Endothelial cell of umbilical vein (primary cell): ENCODE results near the gene FZR1. TPM values are rescaled to one million over a fixed set of nuclear protein-coding genes. Genes with fewer than 3 reads are reported as not detected.
A peak's percentile ranks its signal among the peaks of the same experiment; 100 is the strongest.

Experiments used
- BruUV-seq: library from RNA; stranded (reverse); fragments of 400-500 nt; replicated peaks from 2 replicates; lab custom pipeline; 2021; lab: Mats Ljungman, UMichigan
- CTCF ChIA-PET: fragments of 300-600, 350-600 bp; sonication (Branson Sonifier 250); formaldehyde crosslinking; loops from one replicate; lab custom pipeline; 2021; ENCODE audit warnings: antibody characterized with exemption, inconsistent platforms; lab: Charles Lee
- POLR2A ChIA-PET: fragments of 300-600, 350-600 bp; sonication (Branson Sonifier 250); formaldehyde crosslinking; loops from one replicate; lab custom pipeline; 2021; ENCODE audit warnings: antibody characterized with exemption, inconsistent platforms; lab: Charles Lee
- DNase-seq: peaks from one replicate; pipeline ENCODE4 v3.0.0-alpha.2; 2011; ENCODE audit warnings: low read depth, low spot score
- FAIRE-seq: peaks from 2 replicates; lab custom pipeline; 2011; peaks lifted over from hg19 to GRCh38; lab: Jason Lieb, UNC
- H2AFZ ChIP-seq: 2 replicates; pipeline ENCODE4 v1.6.0; 2012; ENCODE audit warnings: low read depth, low read length, control low read depth, inconsistent platforms
- H3K27ac ChIP-seq: 2 replicates; pipeline ENCODE4 v1.5.1; 2011; ENCODE audit warnings: low read depth, mild to moderate bottlenecking, control low read depth, low read length, moderate library complexity; ENCODE audit not compliant: insufficient read depth
- H3K27me3 ChIP-seq, 2 experiments: 2 replicates each; pipeline versions ENCODE4 v1.6.0 to v1.6.1; 2011; ENCODE audit warnings: low read length in 2 of 2, mixed read lengths in 1 of 2; ENCODE audit not compliant: control insufficient read depth in 2 of 2, insufficient read depth in 2 of 2
- H3K36me3 ChIP-seq, 2 experiments: 2 replicates in 1 of 2; 3 replicates in 1 of 2; pipeline ENCODE4 v1.5.1; 2011; ENCODE audit warnings: low read length in 2 of 2, mild to moderate bottlenecking in 1 of 2, moderate library complexity in 1 of 2; ENCODE audit not compliant: control insufficient read depth in 2 of 2, insufficient read depth in 2 of 2; ENCODE audit errors: extremely low read depth in 1 of 2
- H3K4me1 ChIP-seq: 3 replicates; pipeline ENCODE4 v1.5.1; 2011; ENCODE audit warnings: mild to moderate bottlenecking, low read length; ENCODE audit not compliant: control insufficient read depth, insufficient read depth; ENCODE audit errors: extremely low read depth
- H3K4me2 ChIP-seq: 2 replicates; pipeline ENCODE4 v1.6.1; 2011; ENCODE audit warnings: low read length, control low read depth, mixed read lengths; ENCODE audit not compliant: insufficient read depth
- H3K4me3 ChIP-seq, 3 experiments: fragments of 200-600 bp in 1 of 3; sonication (generic), shearing (Covaris generic) in 1 of 3; replicated peaks in 1 of 3; 2 replicates each; pipeline ENCODE4 v1.5.1; 2011 to 2016; ENCODE audit warnings: control low read depth in 3 of 3, low read length in 3 of 3, mild to moderate bottlenecking in 2 of 3, inconsistent platforms in 1 of 3, low read depth in 1 of 3, moderate library complexity in 1 of 3; ENCODE audit not compliant: insufficient read depth in 1 of 3
- H3K79me2 ChIP-seq: 2 replicates; pipeline ENCODE4 v1.6.0; 2012; ENCODE audit warnings: low read length, inconsistent platforms; ENCODE audit not compliant: control insufficient read depth, insufficient read depth
- H3K9ac ChIP-seq: replicated peaks from 2 replicates; pipeline ENCODE3; 2011; ENCODE audit warnings: low read length, control low read depth; ENCODE audit not compliant: insufficient read depth; ENCODE audit errors: extremely low read depth
- H3K9me1 ChIP-seq: replicated peaks from 3 replicates; pipeline ENCODE4 v1.6.0; 2011; ENCODE audit warnings: mild to moderate bottlenecking, low read length; ENCODE audit not compliant: control insufficient read depth, insufficient read depth; ENCODE audit errors: extremely low read depth
- H3K9me3 ChIP-seq: replicated peaks from 2 replicates; pipeline ENCODE4 v1.5.1; 2012; ENCODE audit warnings: low read length, inconsistent platforms; ENCODE audit not compliant: control insufficient read depth, insufficient read depth
- H4K20me1 ChIP-seq: replicated peaks from 2 replicates; pipeline ENCODE3; 2011; ENCODE audit warnings: mild to moderate bottlenecking, low read length; ENCODE audit not compliant: control insufficient read depth, insufficient read depth; ENCODE audit errors: extremely low read depth
- FOS ChIP-seq: IDR thresholded peaks from 2 replicates; pipeline ENCODE4 v1.6.1; 2011; ENCODE audit warnings: mild to moderate bottlenecking, low read length, moderate library complexity, borderline replicate concordance; ENCODE audit not compliant: insufficient read depth
- GATA2 ChIP-seq: IDR thresholded peaks from 2 replicates; pipeline ENCODE4 v1.7.0; 2011; ENCODE audit warnings: low read depth, mild to moderate bottlenecking, moderate library complexity, mixed read lengths, low read length; ENCODE audit not compliant: insufficient read length, insufficient read depth
- JUN ChIP-seq: IDR thresholded peaks from 2 replicates; pipeline ENCODE4 v1.6.1; 2011; ENCODE audit warnings: borderline replicate concordance, low read depth; ENCODE audit not compliant: insufficient read length, insufficient read depth
- MAX ChIP-seq: IDR thresholded peaks from 2 replicates; pipeline ENCODE4 v1.6.1; 2011; ENCODE audit not compliant: insufficient read depth, insufficient read length
- MYC ChIP-seq: IDR thresholded peaks from one replicate; pipeline ENCODE4 v1.6.1; 2011; ENCODE audit warnings: mild to moderate bottlenecking, low read depth, low read length
- POLR2A ChIP-seq: IDR thresholded peaks from 2 replicates; pipeline ENCODE4 v1.6.1; 2012; ENCODE audit warnings: low read depth, mild to moderate bottlenecking, control low read depth, low read length
- POLR2AphosphoS5 ChIP-seq: IDR thresholded peaks from 2 replicates; pipeline ENCODE4 v1.6.1; 2012; ENCODE audit warnings: low read depth, mild to moderate bottlenecking, control low read depth, low read length, moderate library complexity; ENCODE audit not compliant: insufficient read depth
- dilution Hi-C: fragments of 300-500 bp; cut with MboI; formaldehyde crosslinking; loops from one replicate; pipeline ENCODE4 v1.15.0; 2019; ENCODE audit warnings: low sequenced_read_pairs; ENCODE audit not compliant: extremely low pct_ligation_motif_present
- intact Hi-C: fragments of 100-400 bp; cut with micrococcal nuclease; formaldehyde crosslinking; loops from one replicate; pipeline ENCODE4 v1.10.0; 2022
- polyA plus RNA-seq, 4 experiments: library from polyadenylated mRNA; depleted of rRNA in 3 of 4; stranded (reverse) in 3 of 4; unstranded in 1 of 4; fragments of >200 nt; gene quantifications; 2 replicates each; pipeline versions ENCODE4 v1.2.1 to v1.2.3, GENCODE V29; 2011 to 2012; ENCODE audit warnings: missing spikeins in 1 of 4
- total RNA-seq: library from RNA; stranded (reverse); gene quantifications from 2 replicates; pipeline ENCODE4 v1.2.3, GENCODE V29; 2021
- TF ChIP-seq, protein P1 (sequence below), 2 donors: IDR thresholded peaks; 1 replicate in 1 of 2; 2 replicates in 1 of 2; pipeline ENCODE4 v1.5.1; 2011; ENCODE audit warnings: low read length in 2 of 2, mild to moderate bottlenecking in 2 of 2, moderate library complexity in 2 of 2, control low read depth in 1 of 2, inconsistent platforms in 1 of 2, low read depth in 1 of 2; ENCODE audit not compliant: insufficient read depth in 1 of 2; ENCODE audit errors: extremely low read depth in 1 of 2

The FZR1 gene
- total and polyA plus RNA-seq, 2 donors (not counting 3 experiments of a cell fraction or from before 2014, with no cell fraction given) = 35.9 to 60.4 TPM

- Histone ChIP-seq H3K4me3 (peak overlapping the region; percentile 26 to 33 (median 31)), H3K4me2 (peak overlapping the region; percentile 84), H3K9ac (peak overlapping the region; percentile 38), H3K27me3 (no peaks in the 10 kb centered on the region), H3K36me3 (peaks cover 0 to 3% of the 10 kb centered on the region in 2 experiments), H3K9me1 (no peaks in the 10 kb centered on the region), H2AFZ (peak overlapping the region; percentile 86), H3K4me1 (peaks cover 15% of the 10 kb centered on the region), H3K9me3 (no peaks in the 10 kb centered on the region), H4K20me1 (no peaks in the 10 kb centered on the region), H3K27ac (peak overlapping the region; percentile 30), H3K79me2 (peaks cover 2% of the 10 kb centered on the region)
- ChIA-PET CTCF (no interaction called here), POLR2A (no interaction called here)
- TF ChIP-seq FOS (no peak), GATA2 (peak; percentile 66)
- BruUV-seq = no TSS peak
- FAIRE-seq = peak; percentile 99
- dilution Hi-C loops = no loop called here
- peak; percentile 100 for DNase-seq
- intact Hi-C loops = loop anchor here (1.0 to 5.0 kb wide), 5 partner anchors 15 to 100 kb away; partner anchors contain the start of genes CACTIN, FZR1, MFSD12 and TBXA2R
Measured at GRCh38 chr19:3572132-3572854, 66.2 kb downstream of the FZR1 start.

DNA sequence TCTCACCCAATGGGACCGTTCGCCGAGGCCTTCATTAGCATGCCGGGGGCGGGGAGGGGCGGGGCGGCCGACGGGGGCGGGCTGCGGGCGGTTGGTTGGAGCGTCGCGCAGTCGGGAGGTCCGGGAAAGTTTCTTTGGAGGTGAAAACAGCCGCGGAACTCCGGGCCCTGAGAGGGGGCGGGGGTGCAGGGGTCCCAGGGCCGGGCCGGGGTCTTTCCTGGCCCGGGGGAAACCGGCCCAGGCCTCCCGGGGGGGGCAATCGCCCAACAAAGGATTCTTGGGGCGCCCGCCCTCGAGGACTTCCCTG, 66.7 kb downstream of the FZR1 start, which contains the start of gene HMG20B:
HMG20B (plus strand) TSS at position 90 of the 307 bp plus-strand sequence. CDS start 366 bp downstream, outside the sequence.
- ChIA-PET POLR2A (no interaction called here), CTCF (no interaction called here)
- Histone ChIP-seq H3K27ac (peak within 1 kb of the TSS; percentile 65), H3K4me1 (peaks cover 15% of the 10 kb centered on the region), H2AFZ (peak within 1 kb of the TSS; percentile 86), H3K79me2 (peaks cover 2% of the 10 kb centered on the region), H3K9me3 (no peaks in the 10 kb centered on the region), H3K4me2 (peak within 1 kb of the TSS; percentile 84), H3K36me3 (peaks cover 0 to 3% of the 10 kb centered on the region in 2 experiments), H3K27me3 (no peaks in the 10 kb centered on the region), H3K9ac (peak within 1 kb of the TSS; percentile 78), H3K9me1 (no peaks in the 10 kb centered on the region), H3K4me3 (peak within 1 kb of the TSS; percentile 81 to 99 (median 97)), H4K20me1 (no peaks in the 10 kb centered on the region)
- intact Hi-C loops (loop anchor here (1.0 to 5.0 kb wide), 5 partner anchors 16 to 99 kb away; partner anchors contain the start of genes CACTIN, FZR1, MFSD12 and TBXA2R), dilution Hi-C loops (no loop called here)
- BruUV-seq = no TSS peak
- DNase-seq = no peak
- TF ChIP-seq, protein P1, sequence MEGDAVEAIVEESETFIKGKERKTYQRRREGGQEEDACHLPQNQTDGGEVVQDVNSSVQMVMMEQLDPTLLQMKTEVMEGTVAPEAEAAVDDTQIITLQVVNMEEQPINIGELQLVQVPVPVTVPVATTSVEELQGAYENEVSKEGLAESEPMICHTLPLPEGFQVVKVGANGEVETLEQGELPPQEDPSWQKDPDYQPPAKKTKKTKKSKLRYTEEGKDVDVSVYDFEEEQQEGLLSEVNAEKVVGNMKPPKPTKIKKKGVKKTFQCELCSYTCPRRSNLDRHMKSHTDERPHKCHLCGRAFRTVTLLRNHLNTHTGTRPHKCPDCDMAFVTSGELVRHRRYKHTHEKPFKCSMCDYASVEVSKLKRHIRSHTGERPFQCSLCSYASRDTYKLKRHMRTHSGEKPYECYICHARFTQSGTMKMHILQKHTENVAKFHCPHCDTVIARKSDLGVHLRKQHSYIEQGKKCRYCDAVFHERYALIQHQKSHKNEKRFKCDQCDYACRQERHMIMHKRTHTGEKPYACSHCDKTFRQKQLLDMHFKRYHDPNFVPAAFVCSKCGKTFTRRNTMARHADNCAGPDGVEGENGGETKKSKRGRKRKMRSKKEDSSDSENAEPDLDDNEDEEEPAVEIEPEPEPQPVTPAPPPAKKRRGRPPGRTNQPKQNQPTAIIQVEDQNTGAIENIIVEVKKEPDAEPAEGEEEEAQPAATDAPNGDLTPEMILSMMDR (IDR thresholded peaks at IDR 0.05; ENCODE audit: extremely low read depth in 1 of 2, insufficient read depth in 1 of 2, low read depth in 1 of 2, low read length in 2 of 2) = no peak
- TF ChIP-seq FOS = no peak
- no peak for TF ChIP-seq POLR2AphosphoS5
- TF ChIP-seq GATA2 = no peak
- no peak for TF ChIP-seq POLR2A
- TF ChIP-seq MAX = no peak
- TF ChIP-seq MYC = no peak
- no peak for TF ChIP-seq JUN
- no peak for FAIRE-seq
